GM15510 (cell line): ENCODE measurements around the gene ARL6IP4.

Source experiments
- POLR2A ChIP-seq: IDR thresholded peaks from 3 replicates; pipeline ENCODE4 v1.6.1; 2011; ENCODE audit warnings: borderline replicate concordance; ENCODE audit not compliant: insufficient read length; ENCODE audit errors: extremely low read depth

ARL6IP4 gene

GRCh38 chr12:122980183-122981035 lies at the start of gene ARL6IP4:
ARL6IP4 (plus strand) TSS chr12:122980681; CDS start chr12:122981140, 459 bp downstream.
- peak; percentile 82 for TF ChIP-seq POLR2A

- no peak for TF ChIP-seq POLR2A
Observed at GRCh38 chr12:122932207-122932606, 48.3 kb upstream of the ARL6IP4 start.

GRCh38 chr12:122934722-122935121 lies 45.8 kb upstream of the ARL6IP4 start:
- no peak for TF ChIP-seq POLR2A

GRCh38 chr12:122935318-122935717 lies 45.2 kb upstream of the ARL6IP4 start:
- no peak for TF ChIP-seq POLR2A

- TF ChIP-seq POLR2A = no peak
Observed at GRCh38 chr12:122937622-122938091, 42.8 kb upstream of the ARL6IP4 start.

- TF ChIP-seq POLR2A = no peak
Observed at GRCh38 chr12:122939125-122939524, 41.4 kb upstream of the ARL6IP4 start.

- TF ChIP-seq POLR2A = no peak
Observed at GRCh38 chr12:122942637-122943036, 37.8 kb upstream of the ARL6IP4 start.

GRCh38 chr12:122943196-122943595 lies 37.3 kb upstream of the ARL6IP4 start:
- TF ChIP-seq POLR2A = no peak

- TF ChIP-seq POLR2A = no peak
Observed at GRCh38 chr12:122944605-122945592, 35.6 kb upstream of the ARL6IP4 start.

- TF ChIP-seq POLR2A = no peak
Observed at GRCh38 chr12:122946690-122947341, 33.7 kb upstream of the ARL6IP4 start.

- TF ChIP-seq POLR2A = no peak
Observed at GRCh38 chr12:122947352-122947792, 33.1 kb upstream of the ARL6IP4 start.

GRCh38 chr12:122948605-122949004 lies 31.9 kb upstream of the ARL6IP4 start:
- no peak for TF ChIP-seq POLR2A

GRCh38 chr12:122949405-122949804 lies 31.1 kb upstream of the ARL6IP4 start:
- TF ChIP-seq POLR2A = no peak
